Activated CD8-positive, alpha-beta memory T cell treated with anti-CD3 and anti-CD28 coated beads, Interleukin-2, amount 50 U/mL, for 24 hours (primary cell): Measurements from ENCODE around the gene EEIG1.

Experiments used
- DNase-seq: peaks from one replicate; pipeline ENCODE4 v3.0.0-alpha.2; 2020; ENCODE audit errors: extremely low read depth

Gene EEIG1

GRCh38 chr9:128001151-128001778 lies 20.5 kb upstream of the EEIG1 start:
- no peak for DNase-seq

GRCh38 chr9:127999461-127999860 lies 18.7 kb upstream of the EEIG1 start:
- no peak for DNase-seq

GRCh38 chr9:127993721-127994120 lies 12.9 kb upstream of the EEIG1 start:
- DNase-seq = no peak

GRCh38 chr9:127991757-127992274 lies 11.0 kb upstream of the EEIG1 start:
- DNase-seq = no peak

GRCh38 chr9:127991017-127991756 lies 10.4 kb upstream of the EEIG1 start:
- no peak for DNase-seq

GRCh38 chr9:127990554-127990953 lies 9.8 kb upstream of the EEIG1 start:
- DNase-seq = no peak

- no peak for DNase-seq
Measured at GRCh38 chr9:127989094-127989493, 8.3 kb upstream of the EEIG1 start.

- DNase-seq = no peak
Measured at GRCh38 chr9:127987103-127987614, 6.4 kb upstream of the EEIG1 start.

- no peak for DNase-seq
Measured at GRCh38 chr9:127985011-127985410, 4.2 kb upstream of the EEIG1 start.

- no peak for DNase-seq
Measured at GRCh38 chr9:127983847-127984289, 3.1 kb upstream of the EEIG1 start.

- DNase-seq = no peak
Measured at GRCh38 chr9:127982912-127983311, 2.1 kb upstream of the EEIG1 start.

- DNase-seq = no peak
Measured at GRCh38 chr9:127981559-127982121, 851 bp upstream of the EEIG1 start.

- DNase-seq = no peak
Measured at GRCh38 chr9:127980060-127980705, 606 bp downstream of the EEIG1 start.

GRCh38 chr9:127979333-127980059 lies 1.3 kb downstream of the EEIG1 start:
- no peak for DNase-seq

- no peak for DNase-seq
Measured at GRCh38 chr9:127979015-127979332, 1.8 kb downstream of the EEIG1 start.

GRCh38 chr9:127977884-127978647 lies 2.7 kb downstream of the EEIG1 start:
- DNase-seq = no peak

GRCh38 chr9:127977009-127977883 lies 3.5 kb downstream of the EEIG1 start:
- DNase-seq = no peak

- no peak for DNase-seq
Measured at GRCh38 chr9:127976498-127976897, 4.3 kb downstream of the EEIG1 start.

GRCh38 chr9:127975376-127976315 lies 5.1 kb downstream of the EEIG1 start:
- no peak for DNase-seq
